ENCODE data around the gene UBR3.

Gene UBR3

GRCh38 chr2:169983506-169983905 is 156.3 kb downstream of the UBR3 start:
- POLR2A ChIA-PET (ENCODE audit: low non-redundant PET): no interaction called here
- CTCF ChIA-PET: interaction anchor here (0.6 kb wide), 1 partner anchor 15 kb away, joined by 4 read pairs; no protein-coding TSS in a partner anchor
- no peak for DNase-seq (ENCODE audit: low spot score)
- H3K27ac ChIP-seq: no peak overlapping the region
- TF ChIP-seq, protein P1, sequence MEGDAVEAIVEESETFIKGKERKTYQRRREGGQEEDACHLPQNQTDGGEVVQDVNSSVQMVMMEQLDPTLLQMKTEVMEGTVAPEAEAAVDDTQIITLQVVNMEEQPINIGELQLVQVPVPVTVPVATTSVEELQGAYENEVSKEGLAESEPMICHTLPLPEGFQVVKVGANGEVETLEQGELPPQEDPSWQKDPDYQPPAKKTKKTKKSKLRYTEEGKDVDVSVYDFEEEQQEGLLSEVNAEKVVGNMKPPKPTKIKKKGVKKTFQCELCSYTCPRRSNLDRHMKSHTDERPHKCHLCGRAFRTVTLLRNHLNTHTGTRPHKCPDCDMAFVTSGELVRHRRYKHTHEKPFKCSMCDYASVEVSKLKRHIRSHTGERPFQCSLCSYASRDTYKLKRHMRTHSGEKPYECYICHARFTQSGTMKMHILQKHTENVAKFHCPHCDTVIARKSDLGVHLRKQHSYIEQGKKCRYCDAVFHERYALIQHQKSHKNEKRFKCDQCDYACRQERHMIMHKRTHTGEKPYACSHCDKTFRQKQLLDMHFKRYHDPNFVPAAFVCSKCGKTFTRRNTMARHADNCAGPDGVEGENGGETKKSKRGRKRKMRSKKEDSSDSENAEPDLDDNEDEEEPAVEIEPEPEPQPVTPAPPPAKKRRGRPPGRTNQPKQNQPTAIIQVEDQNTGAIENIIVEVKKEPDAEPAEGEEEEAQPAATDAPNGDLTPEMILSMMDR (conservative IDR thresholded peaks at IDR 0.05; ENCODE audit: low read depth): no peak

GRCh38 chr2:169984145-169984544 is 156.9 kb downstream of the UBR3 start:
- CTCF ChIA-PET: interaction anchor here (0.7 kb wide), 1 partner anchor 1226 kb away, joined by 3 read pairs; no protein-coding TSS in a partner anchor
- H3K27ac ChIP-seq: no peak overlapping the region
- TF ChIP-seq, protein P1 (conservative IDR thresholded peaks at IDR 0.05; ENCODE audit: low read depth): no peak
- POLR2A ChIA-PET (ENCODE audit: low non-redundant PET): no interaction called here
- no peak for DNase-seq (ENCODE audit: low spot score)

DNA sequence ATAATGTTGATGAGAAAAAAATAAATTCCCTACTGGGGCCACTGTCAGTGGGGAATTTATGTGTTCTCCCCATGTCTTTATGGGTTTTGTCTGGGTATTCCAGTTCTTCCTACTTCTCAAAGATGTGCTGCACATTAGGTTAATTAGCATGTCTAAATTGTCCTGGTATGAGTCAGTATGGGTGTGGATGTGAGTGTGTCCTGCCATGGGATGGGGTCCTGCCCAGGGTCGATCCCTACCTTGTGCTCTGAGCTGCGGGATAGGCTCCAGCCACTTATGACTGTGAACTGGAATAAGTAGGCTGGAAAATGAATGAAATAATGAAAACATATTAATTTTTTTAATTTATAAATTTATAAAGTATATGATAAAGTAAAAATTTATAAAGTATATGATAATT is 167.5 kb downstream of the UBR3 start:
- no peak for DNase-seq (ENCODE audit: low spot score)
- CTCF ChIA-PET: no interaction called here
- POLR2A ChIA-PET (ENCODE audit: low non-redundant PET): no interaction called here

GRCh38 chr2:169997140-169997887 is 170.1 kb downstream of the UBR3 start:
- TF ChIP-seq, protein P1 (conservative IDR thresholded peaks at IDR 0.05; ENCODE audit: low read depth): no peak
- ChIA-PET CTCF (no interaction called here), POLR2A (ENCODE audit: low non-redundant PET) (interaction anchor here (0.7 kb wide), 1 partner anchor 1537 kb away, joined by 3 read pairs; no protein-coding TSS in a partner anchor)
- DNase-seq (ENCODE audit: low spot score): no peak
- H3K27ac ChIP-seq: no peak overlapping the region

More for the DNA sequence above, 167.5 kb downstream of the UBR3 start:
- H3K27ac ChIP-seq: no peak overlapping the region
- TF ChIP-seq, protein P1 (conservative IDR thresholded peaks at IDR 0.05; ENCODE audit: low read depth): no peak

GRCh38 chr2:169999054-169999453 is 171.8 kb downstream of the UBR3 start:
- ChIA-PET POLR2A (ENCODE audit: low non-redundant PET) (interaction anchor here (0.6 kb wide), 1 partner anchor 183 kb away, joined by 5 read pairs; no protein-coding TSS in a partner anchor), CTCF (interaction anchor here (0.6 kb wide), 1 partner anchor 16 kb away, joined by 4 read pairs; no protein-coding TSS in a partner anchor)
- TF ChIP-seq, protein P1 (conservative IDR thresholded peaks at IDR 0.05; ENCODE audit: low read depth): no peak
- no peak overlapping the region for H3K27ac ChIP-seq
- DNase-seq (ENCODE audit: low spot score): no peak

DNA sequence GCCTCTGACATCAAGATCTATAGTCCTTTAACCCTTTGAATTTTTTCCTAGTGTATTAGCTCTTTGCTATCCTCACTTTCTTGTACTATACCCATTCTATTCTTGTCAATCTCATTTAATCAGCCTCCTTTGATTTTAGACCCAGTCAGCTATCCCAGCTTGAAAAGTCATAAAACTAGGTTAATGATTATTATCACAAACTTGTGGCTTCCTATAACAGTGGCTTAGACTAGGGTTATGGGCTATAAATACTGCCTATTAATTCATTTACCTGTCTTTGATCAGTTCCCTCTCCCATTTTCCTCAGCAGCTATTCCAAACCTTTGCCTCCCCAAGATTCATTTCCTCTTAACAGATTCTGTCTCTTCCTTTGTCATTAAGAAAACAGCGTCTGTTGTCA is 174.8 kb downstream of the UBR3 start:
- CTCF ChIA-PET: interaction anchor here (0.6 to 0.7 kb wide), 2 partner anchors 13 to 312 kb away, joined by 3 read pairs; no protein-coding TSS in a partner anchor
- TF ChIP-seq, protein P1 (conservative IDR thresholded peaks at IDR 0.05; ENCODE audit: low read depth): no peak

More for the DNA sequence above, 174.8 kb downstream of the UBR3 start:
- H3K27ac ChIP-seq: no peak overlapping the region
- DNase-seq (ENCODE audit: low spot score): no peak
- POLR2A ChIA-PET (ENCODE audit: low non-redundant PET): no interaction called here
